GM06990 (cell line): ENCODE results near the gene NEDD9.

ENCODE experiments used
- DNase-seq: peaks from one replicate; pipeline ENCODE4 v3.0.0-alpha.2; 2011; ENCODE audit not compliant: insufficient read length; ENCODE audit errors: extremely low read depth
- H3K27me3 ChIP-seq: replicated peaks from 2 replicates; pipeline ENCODE4 v1.6.0; 2011; ENCODE audit warnings: low read length; ENCODE audit not compliant: control insufficient read depth, insufficient read depth
- H3K36me3 ChIP-seq: 2 replicates; pipeline ENCODE4 v1.5.1; 2011; ENCODE audit warnings: low read length; ENCODE audit not compliant: control insufficient read depth, insufficient read depth
- H3K4me3 ChIP-seq: replicated peaks from 2 replicates; pipeline ENCODE4 v1.5.1; 2011; ENCODE audit warnings: low read depth, mild to moderate bottlenecking, control low read depth, low read length
- TF ChIP-seq, protein P1 (sequence below): IDR thresholded peaks from 2 replicates; pipeline ENCODE4 v1.5.1; 2011; ENCODE audit warnings: low read length, control low read depth, mild to moderate bottlenecking, inconsistent platforms; ENCODE audit not compliant: insufficient read depth, poor library complexity, severe bottlenecking

Gene NEDD9

DNA sequence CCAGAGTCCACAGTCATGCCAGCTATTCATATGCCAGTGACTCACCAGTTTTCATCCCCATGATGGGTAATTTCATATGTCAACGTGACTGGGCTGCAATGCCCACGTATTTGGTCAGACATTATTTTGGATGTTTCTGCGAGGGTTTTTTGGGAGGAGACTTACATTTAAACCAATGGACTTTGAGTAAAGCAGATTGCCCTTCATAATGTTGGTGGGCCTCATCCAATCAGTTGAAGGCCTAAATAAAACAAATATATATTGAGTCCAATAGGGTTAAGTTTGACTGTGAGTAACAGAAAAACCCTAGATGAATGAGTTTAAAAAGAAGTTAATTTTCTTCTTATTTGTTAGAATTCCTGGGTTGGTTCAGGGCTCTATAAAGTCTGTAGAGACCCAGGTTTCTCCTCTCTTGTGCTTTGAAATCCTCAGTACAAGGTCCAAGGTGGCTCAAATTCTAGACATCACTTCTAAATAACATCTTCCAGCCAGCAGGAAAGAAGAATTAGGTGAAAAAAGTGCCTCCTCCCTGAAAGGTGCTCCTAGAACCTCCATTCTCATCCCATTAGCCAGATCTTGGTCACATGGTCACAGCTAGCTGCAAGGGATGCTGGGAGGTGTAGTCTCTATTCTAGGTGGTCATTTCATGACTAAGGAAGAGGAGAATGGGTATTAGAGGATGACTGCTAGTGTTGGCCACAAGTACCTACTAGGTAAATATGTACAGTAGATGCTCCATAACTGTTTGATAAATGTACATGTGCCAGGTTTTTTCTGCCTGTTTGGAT is 16.7 kb upstream of the NEDD9 start:
- Histone ChIP-seq H3K27me3 (no peaks in the 10 kb centered on the region), H3K36me3 (peaks cover 5% of the 10 kb centered on the region), H3K4me3 (no peak overlapping the region)
- no peak for DNase-seq
- TF ChIP-seq, protein P1, sequence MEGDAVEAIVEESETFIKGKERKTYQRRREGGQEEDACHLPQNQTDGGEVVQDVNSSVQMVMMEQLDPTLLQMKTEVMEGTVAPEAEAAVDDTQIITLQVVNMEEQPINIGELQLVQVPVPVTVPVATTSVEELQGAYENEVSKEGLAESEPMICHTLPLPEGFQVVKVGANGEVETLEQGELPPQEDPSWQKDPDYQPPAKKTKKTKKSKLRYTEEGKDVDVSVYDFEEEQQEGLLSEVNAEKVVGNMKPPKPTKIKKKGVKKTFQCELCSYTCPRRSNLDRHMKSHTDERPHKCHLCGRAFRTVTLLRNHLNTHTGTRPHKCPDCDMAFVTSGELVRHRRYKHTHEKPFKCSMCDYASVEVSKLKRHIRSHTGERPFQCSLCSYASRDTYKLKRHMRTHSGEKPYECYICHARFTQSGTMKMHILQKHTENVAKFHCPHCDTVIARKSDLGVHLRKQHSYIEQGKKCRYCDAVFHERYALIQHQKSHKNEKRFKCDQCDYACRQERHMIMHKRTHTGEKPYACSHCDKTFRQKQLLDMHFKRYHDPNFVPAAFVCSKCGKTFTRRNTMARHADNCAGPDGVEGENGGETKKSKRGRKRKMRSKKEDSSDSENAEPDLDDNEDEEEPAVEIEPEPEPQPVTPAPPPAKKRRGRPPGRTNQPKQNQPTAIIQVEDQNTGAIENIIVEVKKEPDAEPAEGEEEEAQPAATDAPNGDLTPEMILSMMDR, result no peak

DNA sequence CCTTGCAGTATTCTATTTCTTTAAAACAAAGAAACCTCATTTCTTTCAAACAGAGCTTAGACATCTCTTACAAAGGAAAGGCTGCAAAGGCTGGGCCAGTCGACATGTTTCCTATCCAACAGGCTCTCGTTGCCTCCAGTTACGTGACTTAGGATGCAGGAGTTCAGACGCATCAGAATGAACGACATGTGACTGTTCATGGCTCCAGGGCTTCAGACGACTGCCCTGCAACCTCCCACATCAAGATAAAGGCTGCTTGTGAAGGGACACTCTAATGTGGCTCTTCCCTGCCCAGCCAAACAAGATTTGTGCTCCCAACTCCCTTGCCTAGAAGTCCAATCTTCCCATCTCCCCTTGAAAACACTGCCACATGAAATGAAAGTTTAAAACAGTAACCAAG is 14.3 kb upstream of the NEDD9 start:
- TF ChIP-seq, protein P1, result no peak
- no peak for DNase-seq
- Histone ChIP-seq H3K36me3 (peaks cover 8% of the 10 kb centered on the region), H3K4me3 (no peak overlapping the region), H3K27me3 (no peaks in the 10 kb centered on the region)

DNA sequence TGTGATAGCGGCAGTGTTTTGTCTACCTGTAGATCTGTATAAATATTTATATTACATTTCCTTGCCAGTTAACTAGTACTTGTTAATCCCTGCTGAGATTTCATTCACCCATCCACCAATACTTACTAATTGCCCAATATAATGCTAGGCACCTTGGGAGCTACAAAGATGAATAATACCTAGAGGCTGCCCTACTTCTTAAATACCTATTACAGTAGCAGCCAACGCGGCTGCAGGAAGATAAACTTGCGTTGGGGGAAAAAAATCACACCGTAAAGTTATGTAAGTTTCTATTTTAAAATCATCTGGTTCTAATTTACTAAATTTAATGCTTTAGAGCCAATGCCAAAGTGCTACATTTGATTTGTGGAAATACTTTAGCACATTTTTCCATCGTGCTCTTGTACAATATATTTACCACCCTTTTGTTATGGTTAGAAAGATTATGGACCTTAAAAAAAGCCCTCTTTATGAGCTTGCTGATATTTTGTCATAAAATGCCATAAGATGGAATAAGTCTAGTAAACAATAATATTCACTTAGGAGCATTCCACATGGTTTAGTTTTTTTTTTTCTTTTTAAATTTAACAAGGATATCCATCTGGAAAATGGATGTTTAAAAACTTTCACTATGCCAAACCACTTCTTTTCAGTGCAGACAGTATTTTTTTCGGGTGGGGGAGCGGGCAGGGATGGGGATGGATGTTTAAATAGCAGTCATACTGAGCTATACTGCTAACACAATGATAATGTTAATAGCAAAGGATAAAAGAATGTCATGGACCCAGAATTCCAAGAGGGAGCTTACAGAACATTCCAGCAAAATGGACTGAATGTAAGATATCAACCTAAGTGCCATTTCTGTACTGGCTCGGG is 13.2 kb upstream of the NEDD9 start:
- TF ChIP-seq, protein P1, result no peak
- no peak for DNase-seq

DNA sequence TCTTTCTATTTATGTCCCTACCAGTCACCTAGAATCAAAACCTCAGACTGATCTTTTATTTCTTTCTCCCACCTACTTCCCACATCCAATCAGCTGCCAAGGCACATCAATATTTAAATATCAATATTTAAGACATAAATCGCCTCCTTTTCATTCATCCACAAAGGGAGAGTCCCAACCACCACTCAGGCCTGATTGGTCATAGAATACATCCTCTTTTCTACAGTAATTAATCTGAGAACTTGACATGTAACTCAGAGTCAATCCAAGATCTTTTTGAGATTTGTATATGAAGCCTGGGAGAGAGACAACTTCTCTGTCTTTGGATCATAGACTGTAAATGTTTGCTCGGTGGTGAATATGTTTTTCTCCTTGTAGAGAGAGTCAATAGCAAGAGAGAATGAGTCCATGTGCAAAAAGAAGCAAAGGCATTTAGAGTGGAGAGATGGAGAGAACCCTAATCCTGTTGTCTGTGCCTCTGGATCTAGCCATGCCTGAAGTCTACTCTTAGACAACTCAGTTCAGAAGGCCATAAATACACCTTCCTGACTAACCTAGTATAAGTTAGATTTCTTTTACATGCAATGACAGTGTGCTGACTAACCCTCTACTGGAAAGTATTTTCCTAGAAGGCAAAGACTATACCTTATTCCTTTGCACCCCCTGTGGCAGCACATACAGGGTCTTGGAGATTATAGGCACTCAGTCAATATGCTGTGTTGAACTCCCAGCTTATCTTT is 12.1 kb upstream of the NEDD9 start:
- no peak for DNase-seq
- peaks cover 6% of the 10 kb centered on the region for H3K36me3 ChIP-seq
- TF ChIP-seq, protein P1, result no peak

More for the DNA sequence above, 13.2 kb upstream of the NEDD9 start:
- Histone ChIP-seq H3K36me3 (peaks cover 6% of the 10 kb centered on the region), H3K4me3 (no peak overlapping the region), H3K27me3 (no peaks in the 10 kb centered on the region)

DNA sequence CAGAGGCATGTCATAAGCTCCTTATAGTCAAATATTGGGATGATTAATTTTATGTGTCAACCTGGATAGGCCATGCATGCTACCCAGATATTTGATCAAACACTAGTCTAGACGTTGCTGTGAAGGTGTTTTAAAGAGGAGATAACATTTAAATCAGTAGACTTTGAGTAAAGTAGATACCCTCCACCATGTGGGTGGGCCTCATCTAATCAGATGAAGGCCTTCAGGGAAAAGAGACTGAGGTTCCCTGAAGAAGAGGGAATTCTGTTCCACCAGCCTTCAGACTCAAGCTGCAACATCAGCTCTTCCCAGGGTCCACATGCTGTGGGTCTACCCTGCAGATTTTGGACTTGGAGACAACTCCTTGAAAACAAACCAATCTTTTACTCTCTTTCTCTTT is 11.4 kb upstream of the NEDD9 start:
- DNase-seq, result no peak
- TF ChIP-seq, protein P1, result no peak

More for the DNA sequence above, 12.1 kb upstream of the NEDD9 start:
- Histone ChIP-seq H3K4me3 (no peak overlapping the region), H3K27me3 (no peaks in the 10 kb centered on the region)

More for the DNA sequence above, 11.4 kb upstream of the NEDD9 start:
- no peak overlapping the region for H3K4me3 ChIP-seq
- peaks cover 6% of the 10 kb centered on the region for H3K36me3 ChIP-seq
- no peaks in the 10 kb centered on the region for H3K27me3 ChIP-seq
